K562 (cell line): Measurements from ENCODE around the gene LRRC27. TPM values are rescaled to one million over a fixed set of nuclear protein-coding genes. Genes with fewer than 3 reads are reported as not detected.
A peak's percentile ranks its signal among the peaks of the same experiment; 100 is the strongest.

ENCODE experiments used
- CEBPG ChIP-seq, 3 experiments: fragments of 200-800 bp in 1 of 3; sonication (Bioruptor generic) in 1 of 3; sonication (generic) in 1 of 3; formaldehyde crosslinking in 1 of 3; IDR thresholded peaks in 2 of 3; conservative IDR thresholded peaks in 1 of 3; 2 replicates each; pipeline versions ENCODE4 v1.6.1 to v1.8.0; 2016 to 2022; ENCODE audit warnings: missing compliant biosample characterization in 2 of 3, missing genetic modification characterization in 2 of 3, mild to moderate bottlenecking in 1 of 3, missing genetic modification reagents in 1 of 3
- DIDO1 ChIP-seq: fragments of 450-650 bp; IDR thresholded peaks from 2 replicates; pipeline ENCODE4 v1.6.1; 2016; ENCODE audit warnings: low read depth, missing biosample characterization, missing genetic modification characterization
- ELF2 ChIP-seq: fragments of 250-450 bp; sonication (Bioruptor Pico); IDR thresholded peaks from 2 replicates; pipeline ENCODE4 v1.5.0; 2021; ENCODE audit warnings: mild to moderate bottlenecking
- FOSL1 ChIP-seq: fragments of 200-800 bp; sonication (Bioruptor generic); conservative IDR thresholded peaks from 2 replicates; pipeline ENCODE4 v1.6.1; 2016; ENCODE audit warnings: missing genetic modification characterization, missing compliant biosample characterization
- GTF2A2 ChIP-seq: IDR thresholded peaks from 2 replicates; pipeline ENCODE4 v1.6.1; 2016; ENCODE audit warnings: mild to moderate bottlenecking, missing genetic modification characterization, missing compliant biosample characterization
- HDAC6 ChIP-seq: IDR thresholded peaks from 2 replicates; pipeline ENCODE4 v1.6.1; 2012; ENCODE audit warnings: low read depth, mild to moderate bottlenecking, control low read depth, inconsistent platforms, low read length, moderate library complexity
- HEY1 ChIP-seq: fragments of 250-450 bp; sonication (Bioruptor Pico); IDR thresholded peaks from 2 replicates; pipeline ENCODE4 v1.5.0; 2020; ENCODE audit warnings: mild to moderate bottlenecking, moderate library complexity, borderline replicate concordance
- IRF2 ChIP-seq: sonication (generic); formaldehyde crosslinking; IDR thresholded peaks from 2 replicates; pipeline ENCODE4 v1.8.1; 2022; ENCODE audit warnings: mild to moderate bottlenecking, missing genetic modification reagents
- JUN ChIP-seq, 2 experiments: sonication (generic) in 1 of 2; formaldehyde crosslinking in 1 of 2; IDR thresholded peaks; 2 replicates each; pipeline versions ENCODE4 v1.6.1 to v1.8.0; 2012 to 2022; ENCODE audit warnings: borderline replicate concordance in 2 of 2, mild to moderate bottlenecking in 2 of 2, improper control_type of control experiment in 1 of 2, low read depth in 1 of 2, low read length in 1 of 2, missing genetic modification reagents in 1 of 2
- KLF10 ChIP-seq: fragments of 250-450 bp; sonication (Bioruptor Pico); IDR thresholded peaks from 2 replicates; pipeline ENCODE4 v1.6.1; 2021; ENCODE audit warnings: matching md5 sums
- MCM2 ChIP-seq: fragments of 450-650 bp; IDR thresholded peaks from 2 replicates; pipeline ENCODE4 v1.6.1; 2017; ENCODE audit warnings: low read depth, mild to moderate bottlenecking
- MYNN ChIP-seq, 2 experiments: sonication (generic); formaldehyde crosslinking in 1 of 2; IDR thresholded peaks; 2 replicates each; pipeline versions ENCODE4 v1.5.0 to v1.6.1; 2016 to 2020; ENCODE audit warnings: antibody characterized with exemption in 1 of 2, missing genetic modification reagents in 1 of 2
- NCOA2 ChIP-seq, 2 experiments: fragments of 450-650 bp; IDR thresholded peaks; 2 replicates each; pipeline ENCODE4 v1.6.1; 2018; ENCODE audit warnings: mild to moderate bottlenecking in 2 of 2, moderate library complexity in 1 of 2; ENCODE audit not compliant: partially characterized antibody in 2 of 2
- NR1H2 ChIP-seq: sonication (generic); formaldehyde crosslinking; IDR thresholded peaks from 2 replicates; pipeline ENCODE4 v1.4.0; 2020; ENCODE audit warnings: mild to moderate bottlenecking, missing genetic modification reagents
- NR2C2 ChIP-seq, 2 experiments: fragments of 200-800 bp in 1 of 2; sonication (Bioruptor generic) in 1 of 2; sonication (generic) in 1 of 2; formaldehyde crosslinking in 1 of 2; IDR thresholded peaks; 2 replicates each; pipeline versions ENCODE4 v1.6.1 to v1.8.0; 2016 to 2022; ENCODE audit warnings: mild to moderate bottlenecking in 1 of 2, missing compliant biosample characterization in 1 of 2, missing genetic modification characterization in 1 of 2, missing genetic modification reagents in 1 of 2
- RBM14 ChIP-seq: fragments of 200-400 bp; formaldehyde crosslinking; IDR thresholded peaks from 2 replicates; pipeline ENCODE4 v1.6.1; 2018; ENCODE audit warnings: low read depth, mild to moderate bottlenecking, low read length, moderate library complexity, borderline replicate concordance; ENCODE audit not compliant: insufficient read depth
- SIX5 ChIP-seq, 2 experiments: IDR thresholded peaks; 2 replicates each; pipeline ENCODE4 v1.6.1; 2011; ENCODE audit warnings: low read length in 2 of 2, borderline replicate concordance in 1 of 2, low read depth in 1 of 2, mild to moderate bottlenecking in 1 of 2, moderate library complexity in 1 of 2; ENCODE audit not compliant: insufficient read depth in 1 of 2
- THRAP3 ChIP-seq: fragments of 450-650 bp; IDR thresholded peaks from 2 replicates; pipeline ENCODE4 v1.6.1; 2016; ENCODE audit warnings: mild to moderate bottlenecking, inconsistent platforms, borderline replicate concordance
- ZNF384 ChIP-seq: IDR thresholded peaks from 2 replicates; pipeline ENCODE4 v1.6.1; 2012; ENCODE audit warnings: low read depth, low read length, improper control_type of control experiment
- ZNF444 ChIP-seq: fragments of 250-450 bp; sonication (Bioruptor Pico); IDR thresholded peaks from 2 replicates; pipeline ENCODE4 v1.4.0; 2020; ENCODE audit warnings: mild to moderate bottlenecking, moderate library complexity
- polyA plus RNA-seq, 8 experiments: library from polyadenylated mRNA; depleted of rRNA in 4 of 8; stranded (reverse) in 5 of 8; unstranded in 3 of 8; fragments of >200 nt; fragmentation: Nextera tagmentation in 2 of 8; fragmentation: Illumina TruSeq in 1 of 8; extraction: Ambion mirVana in 2 of 8; extraction: Trizol in 1 of 8; gene quantifications; 2 replicates each; pipeline versions ENCODE4 v1.2.1 to v1.2.3, GENCODE V29; 2011 to 2014; ENCODE audit warnings: inconsistent platforms in 1 of 8, missing spikeins in 1 of 8
- total RNA-seq, 7 experiments: library from RNA; depleted of rRNA in 6 of 7; stranded (reverse); fragments of >200 nt in 6 of 7; fragmentation: Illumina TruSeq in 2 of 7; extraction: Trizol in 2 of 7; gene quantifications; 2 replicates each; pipeline versions ENCODE4 v1.2.1 to v1.2.3, GENCODE V29; 2011 to 2021; ENCODE audit warnings: low replicate concordance in 1 of 7
- TF ChIP-seq, protein P1 (sequence below): sonication (generic); formaldehyde crosslinking; IDR thresholded peaks from 2 replicates; pipeline ENCODE4 v1.9.0; 2022; ENCODE audit warnings: mild to moderate bottlenecking, missing genetic modification reagents
- TF ChIP-seq, protein P2 (sequence below): fragments of 450-650 bp; IDR thresholded peaks from 2 replicates; pipeline ENCODE4 v1.6.1; 2014; ENCODE audit warnings: low read depth, mild to moderate bottlenecking, moderate library complexity, borderline replicate concordance
- TF ChIP-seq, protein P3 (sequence below): fragments of 450-650 bp; formaldehyde crosslinking; IDR thresholded peaks from 2 replicates; pipeline ENCODE4 v1.4.0; 2020; ENCODE audit warnings: mild to moderate bottlenecking

Gene LRRC27
- total and polyA plus RNA-seq, 9 of the 15 experiments (the other 6 are each of a cell fraction or from before 2014, with no cell fraction given), result 0.10 to 2.7 (median 1.4) TPM

DNA sequence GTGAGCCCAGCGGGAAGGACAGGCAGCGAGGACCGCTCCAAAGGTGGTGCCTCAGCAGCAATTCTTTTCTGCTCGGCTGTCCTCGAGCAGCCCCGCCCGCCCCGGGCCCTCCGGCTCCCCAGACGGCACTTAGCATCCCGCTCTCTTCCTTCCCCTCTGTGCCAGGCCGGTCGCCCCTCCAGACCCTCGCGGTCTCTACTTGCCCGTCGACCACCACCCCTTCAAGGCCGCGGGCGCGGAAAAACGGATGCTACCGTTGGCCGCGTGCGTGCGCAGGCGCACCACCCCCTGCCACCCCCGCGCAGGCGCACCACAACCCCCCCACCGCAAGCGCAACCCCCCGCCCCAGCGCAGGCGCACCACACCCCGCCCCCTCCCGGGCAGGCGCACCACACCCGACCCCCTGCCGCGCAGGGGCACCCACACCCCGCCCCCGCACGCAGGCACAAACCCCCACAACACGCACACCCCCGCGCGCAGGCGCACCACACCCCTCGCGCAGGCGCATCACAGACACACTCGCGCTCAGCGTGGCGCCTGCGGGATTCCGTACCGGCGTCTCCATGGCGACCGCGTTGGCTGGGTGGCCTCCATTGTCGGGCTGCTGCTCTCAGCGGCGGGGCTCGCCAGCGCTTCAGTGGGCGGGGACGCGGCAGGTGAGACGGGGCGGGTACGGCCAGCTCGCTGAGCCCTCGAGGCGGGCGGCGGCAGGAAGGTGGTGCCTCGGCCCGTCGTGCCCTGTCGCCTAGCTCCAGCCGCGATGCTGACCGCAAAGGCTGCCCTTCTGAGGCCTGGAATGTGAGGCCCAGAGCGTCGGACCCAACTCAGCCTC lies at the start of gene LRRC27 (continued):
- TF ChIP-seq RBM14, result no peak
- no peak for TF ChIP-seq CEBPG (CRISPR knock-in tag; IDR thresholded peaks at IDR 0.05)
- no peak for TF ChIP-seq CEBPG (tag; conservative IDR thresholded peaks at IDR 0.05 in 1 of 2, IDR thresholded peaks at IDR 0.05 in 1 of 2)
- TF ChIP-seq FOSL1 (tag), result no peak
- TF ChIP-seq SIX5 (IDR thresholded peaks at IDR 0.05; ENCODE audit: borderline replicate concordance in 1 of 2, insufficient read depth in 1 of 2, low read depth in 1 of 2, low read length in 2 of 2), result no peak
- no peak for TF ChIP-seq HEY1 (CRISPR knock-in tag)
- TF ChIP-seq, protein P1, sequence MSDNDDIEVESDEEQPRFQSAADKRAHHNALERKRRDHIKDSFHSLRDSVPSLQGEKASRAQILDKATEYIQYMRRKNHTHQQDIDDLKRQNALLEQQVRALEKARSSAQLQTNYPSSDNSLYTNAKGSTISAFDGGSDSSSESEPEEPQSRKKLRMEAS, result peak; percentile 53
- no peak for TF ChIP-seq DIDO1 (tag)
- peak; percentile 18; the same call in 1 of the 2 replicates for TF ChIP-seq JUN (IDR thresholded peaks at IDR 0.05; ENCODE audit: borderline replicate concordance, low read depth, low read length)
- TF ChIP-seq JUN (CRISPR knock-in tag; IDR thresholded peaks at IDR 0.05; ENCODE audit: borderline replicate concordance), result no peak
- no peak for TF ChIP-seq MCM2
- TF ChIP-seq IRF2, result no peak
- no peak for TF ChIP-seq NCOA2 (IDR thresholded peaks at IDR 0.05; ENCODE audit: partially characterized antibody in 2 of 2)
- no peak for TF ChIP-seq KLF10
- no peak for TF ChIP-seq NR1H2 (CRISPR knock-in tag)
- no peak for TF ChIP-seq ELF2 (CRISPR knock-in tag)
- no peak for TF ChIP-seq HDAC6
- no peak for TF ChIP-seq THRAP3
- TF ChIP-seq GTF2A2, result no peak
- no peak for TF ChIP-seq MYNN (IDR thresholded peaks at IDR 0.05)
- no peak for TF ChIP-seq MYNN (CRISPR knock-in tag; IDR thresholded peaks at IDR 0.05)
- no peak for TF ChIP-seq ZNF444
- TF ChIP-seq, protein P2, sequence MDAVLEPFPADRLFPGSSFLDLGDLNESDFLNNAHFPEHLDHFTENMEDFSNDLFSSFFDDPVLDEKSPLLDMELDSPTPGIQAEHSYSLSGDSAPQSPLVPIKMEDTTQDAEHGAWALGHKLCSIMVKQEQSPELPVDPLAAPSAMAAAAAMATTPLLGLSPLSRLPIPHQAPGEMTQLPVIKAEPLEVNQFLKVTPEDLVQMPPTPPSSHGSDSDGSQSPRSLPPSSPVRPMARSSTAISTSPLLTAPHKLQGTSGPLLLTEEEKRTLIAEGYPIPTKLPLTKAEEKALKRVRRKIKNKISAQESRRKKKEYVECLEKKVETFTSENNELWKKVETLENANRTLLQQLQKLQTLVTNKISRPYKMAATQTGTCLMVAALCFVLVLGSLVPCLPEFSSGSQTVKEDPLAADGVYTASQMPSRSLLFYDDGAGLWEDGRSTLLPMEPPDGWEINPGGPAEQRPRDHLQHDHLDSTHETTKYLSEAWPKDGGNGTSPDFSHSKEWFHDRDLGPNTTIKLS, result no peak
- TF ChIP-seq ZNF384, result no peak
- no peak for TF ChIP-seq NR2C2 (CRISPR knock-in tag; IDR thresholded peaks at IDR 0.05)
- TF ChIP-seq NR2C2 (tag; IDR thresholded peaks at IDR 0.05), result peak; percentile 53; the same call in 1 of the 2 replicates
- TF ChIP-seq, protein P3, sequence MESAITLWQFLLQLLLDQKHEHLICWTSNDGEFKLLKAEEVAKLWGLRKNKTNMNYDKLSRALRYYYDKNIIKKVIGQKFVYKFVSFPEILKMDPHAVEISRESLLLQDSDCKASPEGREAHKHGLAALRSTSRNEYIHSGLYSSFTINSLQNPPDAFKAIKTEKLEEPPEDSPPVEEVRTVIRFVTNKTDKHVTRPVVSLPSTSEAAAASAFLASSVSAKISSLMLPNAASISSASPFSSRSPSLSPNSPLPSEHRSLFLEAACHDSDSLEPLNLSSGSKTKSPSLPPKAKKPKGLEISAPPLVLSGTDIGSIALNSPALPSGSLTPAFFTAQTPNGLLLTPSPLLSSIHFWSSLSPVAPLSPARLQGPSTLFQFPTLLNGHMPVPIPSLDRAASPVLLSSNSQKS (CRISPR knock-in tag), result no peak
